Measurements from ENCODE around the gene KIF16B.
A peak's percentile ranks its signal among the peaks of the same experiment; 100 is the strongest.

The KIF16B gene

GRCh38 chr20:16580147-16580546, 6.9 kb upstream of the KIF16B start:
- TF ChIP-seq CTCF (IDR thresholded peaks at IDR 0.05): no peak
- TF ChIP-seq ZFX (IDR thresholded peaks at IDR 0.05; ENCODE audit: borderline replicate concordance): no peak
- no peak overlapping the region for H3K27ac ChIP-seq

GRCh38 chr20:16576219-16576618, 3.0 kb upstream of the KIF16B start:
- peak overlapping the region; percentile 97 for H3K27ac ChIP-seq
- TF ChIP-seq ZFX (IDR thresholded peaks at IDR 0.05; ENCODE audit: borderline replicate concordance) (no peak), CTCF (IDR thresholded peaks at IDR 0.05) (no peak)

- peak overlapping the region; percentile 97 for H3K27ac ChIP-seq
- TF ChIP-seq CTCF (IDR thresholded peaks at IDR 0.05) (no peak), ZFX (IDR thresholded peaks at IDR 0.05; ENCODE audit: borderline replicate concordance) (no peak)
Observed at GRCh38 chr20:16575390-16576140, 2.3 kb upstream of the KIF16B start.

- TF ChIP-seq CTCF (IDR thresholded peaks at IDR 0.05): no peak
- peak overlapping the region; percentile 97 for H3K27ac ChIP-seq
Observed at GRCh38 chr20:16574656-16575355, 1.6 kb upstream of the KIF16B start.

- no peak for TF ChIP-seq CTCF (IDR thresholded peaks at IDR 0.05)
- H3K27ac ChIP-seq: peak overlapping the region; percentile 97
Observed at GRCh38 chr20:16571333-16571732, 1.9 kb downstream of the KIF16B start.

GRCh38 chr20:16569246-16570153, 3.7 kb downstream of the KIF16B start:
- no peak for TF ChIP-seq ZFX (IDR thresholded peaks at IDR 0.05; ENCODE audit: borderline replicate concordance)
- TF ChIP-seq CTCF (IDR thresholded peaks at IDR 0.05): no peak
- H3K27ac ChIP-seq: peak overlapping the region; percentile 97
